T-helper 1 cell treated with Interleukin-12 subunit alpha and Interleukin-12 subunit beta and Interleukin-4 antibody, amounts not matched to agents 30 ng/mL and 1 ng/mL, for 36 hours (primary cell): Measurements from ENCODE around the gene IGFBP3. TPM values are rescaled to one million over a fixed set of nuclear protein-coding genes. Genes with fewer than 3 reads are reported as not detected.

Experiments used
- intact Hi-C: fragments of 100-400 bp; cut with micrococcal nuclease; formaldehyde crosslinking; loops from one replicate; pipeline ENCODE4 v1.15.1; 2024
- total RNA-seq: library from RNA; stranded (reverse); gene quantifications from 2 replicates; pipeline ENCODE4 v1.2.3, GENCODE V29; 2022

Gene IGFBP3
- total RNA-seq, 1 donor from 2014 or later, result 1.4 TPM

DNA sequence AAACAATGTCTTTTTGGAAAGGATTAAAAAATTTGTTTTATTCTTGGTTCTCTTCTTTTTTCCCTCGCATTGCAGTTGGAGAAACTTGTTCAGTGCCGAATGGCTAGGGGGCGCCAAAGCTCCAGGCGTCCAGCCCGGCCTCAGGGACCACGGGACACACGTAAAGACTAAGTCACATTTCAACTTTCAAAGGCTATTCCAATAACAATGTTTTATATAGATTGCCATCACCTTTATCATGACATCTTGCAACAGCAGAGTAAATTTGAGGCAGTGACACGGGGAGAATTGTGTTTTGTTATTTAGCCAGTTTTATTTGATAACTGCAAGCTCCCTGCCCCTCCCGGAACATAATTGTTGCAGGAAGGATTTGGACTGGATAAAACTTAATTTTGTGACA is 2.2 kb upstream of the IGFBP3 start:
- intact Hi-C loops, result loop anchor here (2.0 kb wide), 1 partner anchor 18 kb away; no protein-coding TSS in a partner anchor

DNA sequence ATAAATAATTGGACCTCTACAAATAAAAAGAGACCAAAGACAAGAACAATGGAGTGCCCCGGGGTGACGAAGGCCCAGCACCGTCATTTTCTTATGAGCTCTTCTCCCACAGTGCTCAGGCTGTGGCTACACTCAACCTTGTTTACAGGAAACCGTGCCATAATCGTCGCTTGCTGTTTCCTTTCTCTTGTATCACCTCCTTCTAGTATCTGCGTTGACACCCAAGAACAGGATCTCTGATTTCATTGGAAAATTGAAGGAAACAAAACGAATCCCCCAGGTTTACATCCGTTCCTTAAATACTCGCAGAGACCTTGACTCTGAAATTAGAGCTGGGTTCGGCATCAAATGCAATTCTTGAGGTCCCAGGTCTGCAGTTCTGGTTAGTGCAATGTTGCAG is 1.7 kb upstream of the IGFBP3 start:
- intact Hi-C loops, result loop anchor here (2.0 kb wide), 1 partner anchor 18 kb away; no protein-coding TSS in a partner anchor

DNA sequence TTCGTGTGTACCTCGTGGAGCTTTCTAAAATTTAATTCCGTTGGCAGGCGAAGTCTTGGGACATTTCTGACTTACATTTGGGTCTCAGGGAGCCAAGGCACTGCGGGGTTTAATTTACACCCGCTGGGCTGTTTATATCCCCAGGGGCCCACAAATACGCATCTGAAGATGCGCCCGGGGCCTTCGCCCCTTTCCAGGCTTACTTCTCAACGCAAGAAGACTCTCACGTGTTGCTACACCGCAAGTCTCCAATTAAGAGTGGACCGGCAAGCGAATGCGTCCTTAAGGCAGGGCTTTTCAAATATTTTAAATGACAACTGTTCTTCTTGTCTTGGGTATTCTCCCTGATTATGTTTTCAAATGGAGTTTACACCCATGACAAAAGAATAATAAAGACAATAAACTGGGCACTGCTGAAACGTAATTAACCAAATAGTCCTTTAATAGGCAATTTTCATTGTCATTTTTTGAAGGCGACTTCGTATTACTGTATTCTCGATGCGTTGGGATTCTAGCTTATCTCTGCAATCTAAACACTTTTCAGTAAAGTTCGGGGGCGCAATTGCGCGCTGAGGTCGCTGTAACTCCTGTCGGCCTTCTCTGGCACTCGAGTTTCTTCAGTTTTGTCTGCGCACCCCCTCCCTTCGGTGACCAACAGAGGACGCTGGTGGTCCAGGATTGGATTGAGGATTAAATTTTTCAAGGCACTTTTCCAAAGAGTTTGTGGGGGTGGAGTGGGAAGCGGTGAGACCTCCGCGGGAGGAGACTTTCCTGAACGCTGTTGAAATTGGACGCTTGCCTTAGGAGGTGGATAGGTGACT is 837 bp upstream of the IGFBP3 start:
- intact Hi-C loops, result loop anchor here (2.0 kb wide), 1 partner anchor 19 kb away; no protein-coding TSS in a partner anchor

DNA sequence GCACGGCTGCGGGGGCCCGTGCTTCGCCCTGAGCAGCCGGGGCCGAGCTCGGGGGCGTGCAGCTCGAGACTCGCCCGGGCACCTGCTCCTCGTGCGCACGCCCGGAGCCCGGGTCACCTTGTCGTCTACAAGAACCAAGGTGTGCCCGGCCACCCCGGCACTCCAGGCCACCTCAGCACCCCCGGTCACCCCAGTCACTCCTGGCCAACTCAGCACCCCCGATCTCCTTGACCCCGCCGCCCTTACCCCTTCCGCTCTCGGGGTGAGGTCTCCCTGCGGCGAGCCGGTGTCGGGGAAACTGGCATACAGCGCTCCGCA is 268 bp upstream of the IGFBP3 start:
- intact Hi-C loops, result no loop called here

GRCh38 chr7:45919993-45920459 is 1.0 kb downstream of the IGFBP3 start:
- intact Hi-C loops, result no loop called here

DNA sequence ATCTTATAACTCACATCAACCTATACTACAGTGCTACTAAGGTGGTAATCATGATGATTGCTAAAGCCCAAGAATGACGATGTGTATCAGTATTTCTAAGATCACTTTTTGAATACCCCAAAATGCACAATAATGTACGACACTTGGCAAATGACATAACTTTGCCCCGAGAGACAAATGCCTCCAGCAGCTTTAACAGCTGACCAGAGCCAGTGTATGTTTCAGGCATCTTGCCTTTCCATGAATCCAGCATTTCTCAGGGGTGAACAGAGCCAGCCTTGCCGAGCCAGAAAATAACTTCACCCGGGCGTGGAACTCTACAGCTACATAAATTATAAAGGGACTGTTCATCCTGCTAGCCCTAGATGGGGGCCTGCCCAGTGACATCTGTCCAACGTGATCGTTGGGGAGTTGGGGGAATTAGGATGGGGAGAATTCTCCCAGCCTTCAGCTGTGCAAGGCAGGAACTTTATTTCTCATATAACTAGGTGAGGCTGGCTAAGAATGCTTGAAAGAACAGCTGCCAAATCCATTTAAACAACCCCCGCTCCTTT is 1.8 kb downstream of the IGFBP3 start:
- intact Hi-C loops, result no loop called here

DNA sequence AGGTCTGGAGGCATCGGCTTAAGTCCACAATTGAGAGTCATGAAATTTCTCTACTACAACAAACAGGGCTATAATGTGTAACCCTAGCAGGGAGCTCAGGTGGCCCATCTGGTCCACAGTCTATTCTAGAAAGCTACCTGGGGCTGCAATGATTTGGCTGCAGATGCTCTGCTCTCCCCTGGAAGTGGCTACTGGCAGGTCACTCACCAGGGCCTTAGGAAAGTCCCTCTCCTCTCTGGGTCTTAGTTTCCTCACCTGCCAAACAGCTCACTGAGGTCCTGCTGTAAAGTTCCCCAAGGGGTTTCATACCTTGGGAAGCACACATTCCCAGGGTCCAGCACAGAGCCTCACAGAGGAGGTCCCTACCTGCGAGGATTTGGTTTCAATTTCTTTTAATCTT is 2.5 kb downstream of the IGFBP3 start:
- intact Hi-C loops, result loop anchor here (1.0 kb wide), 1 partner anchor 1262 kb away; no protein-coding TSS in a partner anchor

GRCh38 chr7:45917658-45918057 is 3.4 kb downstream of the IGFBP3 start:
- intact Hi-C loops, result loop anchor here (1.0 to 2.0 kb wide), 5 partner anchors 435 to 1901 kb away; no protein-coding TSS in a partner anchor

GRCh38 chr7:45917064-45917463 is 4.0 kb downstream of the IGFBP3 start:
- intact Hi-C loops, result loop anchor here (1.0 to 2.0 kb wide), 4 partner anchors 435 to 1902 kb away; no protein-coding TSS in a partner anchor

- intact Hi-C loops, result loop anchor here (2.0 kb wide), 1 partner anchor 1903 kb away; no protein-coding TSS in a partner anchor
Measured at GRCh38 chr7:45915606-45916005, 5.5 kb downstream of the IGFBP3 start.

- intact Hi-C loops, result no loop called here
Measured at GRCh38 chr7:45914911-45915310, 6.2 kb downstream of the IGFBP3 start.

GRCh38 chr7:45912972-45913371 is 8.1 kb downstream of the IGFBP3 start:
- intact Hi-C loops, result no loop called here

GRCh38 chr7:45911311-45911710 is 9.8 kb downstream of the IGFBP3 start:
- intact Hi-C loops, result no loop called here

DNA sequence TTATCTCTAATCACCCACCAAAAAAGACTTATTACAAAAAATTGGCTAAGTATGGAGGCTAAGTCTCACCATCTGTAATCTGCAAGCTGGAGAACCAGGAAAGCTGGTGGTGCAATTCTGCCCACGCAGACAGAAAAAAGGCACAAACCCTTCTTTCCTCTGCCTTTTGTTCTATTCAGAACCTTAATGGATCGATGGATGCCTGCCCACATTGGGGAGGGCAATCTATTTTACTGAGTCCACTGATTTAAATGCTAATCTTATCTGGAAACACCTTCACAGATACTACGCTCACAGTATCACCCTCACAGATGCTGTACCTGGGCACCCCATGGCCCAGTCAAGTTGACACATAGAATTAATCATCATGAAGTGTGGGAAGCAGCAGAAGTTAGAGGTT is 10.2 kb downstream of the IGFBP3 start:
- intact Hi-C loops, result no loop called here

- intact Hi-C loops, result no loop called here
Measured at GRCh38 chr7:45909561-45909960, 11.5 kb downstream of the IGFBP3 start.

GRCh38 chr7:45902820-45903219 is 18.3 kb downstream of the IGFBP3 start:
- intact Hi-C loops, result no loop called here

DNA sequence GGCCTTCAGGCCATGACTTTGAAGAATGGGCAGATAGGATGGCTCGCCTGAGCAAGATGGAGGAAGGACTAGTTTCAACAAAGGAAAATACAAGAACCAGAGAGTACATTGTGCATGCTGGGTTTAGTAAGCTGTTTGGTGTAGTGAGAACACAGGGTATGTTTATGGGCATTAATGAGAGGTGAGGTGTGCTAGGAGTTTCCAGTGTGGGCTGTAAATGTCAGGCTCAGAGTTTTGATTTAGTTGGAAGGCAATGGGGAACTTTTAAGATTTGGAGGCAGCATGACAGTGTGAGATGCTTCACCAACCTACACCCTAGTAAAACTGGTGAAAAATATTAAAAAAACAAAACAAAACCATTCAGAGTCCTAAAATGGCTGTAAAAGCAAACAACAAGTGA is 19.5 kb downstream of the IGFBP3 start:
- intact Hi-C loops, result no loop called here

- intact Hi-C loops, result no loop called here
Measured at GRCh38 chr7:45898222-45898621, 22.9 kb downstream of the IGFBP3 start.

- intact Hi-C loops, result no loop called here
Measured at GRCh38 chr7:45897042-45897690, 23.9 kb downstream of the IGFBP3 start.

DNA sequence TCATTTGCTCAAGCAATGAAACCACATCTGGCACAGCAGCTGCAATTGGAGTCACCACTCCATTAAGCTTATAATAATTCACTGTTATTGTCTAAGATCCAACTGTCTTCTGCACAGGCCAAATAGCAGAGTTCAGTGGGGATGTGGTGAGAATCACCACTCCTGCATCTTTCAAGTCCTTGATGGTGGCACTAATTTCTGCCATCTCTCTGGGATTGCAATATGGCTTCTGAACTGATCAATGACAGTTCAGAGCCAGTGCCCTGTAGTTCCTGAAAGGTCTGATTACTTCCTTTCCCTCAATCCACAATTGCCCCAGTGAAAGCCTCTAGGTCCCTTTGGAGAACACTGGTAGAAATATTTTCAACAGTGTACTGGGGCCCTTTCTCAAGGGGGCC is 26.4 kb downstream of the IGFBP3 start:
- intact Hi-C loops, result no loop called here

DNA sequence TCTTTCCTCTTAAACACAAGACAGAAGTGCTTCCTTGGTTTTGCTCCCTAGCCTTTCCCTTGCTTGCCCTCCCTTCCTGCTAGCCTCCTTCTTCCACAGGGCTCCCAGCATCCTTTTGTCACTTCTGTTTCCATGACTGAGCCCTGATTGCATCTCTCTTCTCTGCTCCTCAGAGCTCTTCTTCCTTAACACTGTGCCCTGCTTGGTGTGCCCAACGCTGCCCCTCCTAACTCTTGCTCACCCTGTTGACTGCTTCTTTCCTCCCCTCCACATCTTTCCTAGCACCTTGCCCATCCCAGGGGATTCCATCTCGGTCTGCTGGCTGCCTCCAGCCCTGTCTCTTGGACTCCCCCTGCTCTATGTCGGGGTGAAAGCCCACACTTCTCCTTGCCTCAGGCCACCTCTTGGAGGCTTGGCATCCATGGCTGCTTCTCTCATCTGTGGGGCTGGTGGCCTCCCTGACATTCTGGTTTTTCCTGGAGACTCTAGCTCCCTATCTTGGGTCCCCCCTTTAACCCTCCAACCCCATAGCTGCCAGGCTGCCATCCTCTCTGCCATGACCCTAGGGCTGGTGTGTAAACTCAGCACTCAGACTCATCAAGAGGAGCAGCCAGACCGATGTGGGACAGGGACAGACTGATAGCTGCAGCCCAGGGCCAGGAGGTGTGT is 26.9 kb downstream of the IGFBP3 start:
- intact Hi-C loops, result no loop called here
